Left forelimb (tissue), 1 donor: ENCODE results near the gene NTRK2.

Experiments
- DNase-seq: peaks from one replicate; pipeline ENCODE4 v3.0.0-alpha.2; 2018; ENCODE audit warnings: low spot score

The NTRK2 gene

DNA sequence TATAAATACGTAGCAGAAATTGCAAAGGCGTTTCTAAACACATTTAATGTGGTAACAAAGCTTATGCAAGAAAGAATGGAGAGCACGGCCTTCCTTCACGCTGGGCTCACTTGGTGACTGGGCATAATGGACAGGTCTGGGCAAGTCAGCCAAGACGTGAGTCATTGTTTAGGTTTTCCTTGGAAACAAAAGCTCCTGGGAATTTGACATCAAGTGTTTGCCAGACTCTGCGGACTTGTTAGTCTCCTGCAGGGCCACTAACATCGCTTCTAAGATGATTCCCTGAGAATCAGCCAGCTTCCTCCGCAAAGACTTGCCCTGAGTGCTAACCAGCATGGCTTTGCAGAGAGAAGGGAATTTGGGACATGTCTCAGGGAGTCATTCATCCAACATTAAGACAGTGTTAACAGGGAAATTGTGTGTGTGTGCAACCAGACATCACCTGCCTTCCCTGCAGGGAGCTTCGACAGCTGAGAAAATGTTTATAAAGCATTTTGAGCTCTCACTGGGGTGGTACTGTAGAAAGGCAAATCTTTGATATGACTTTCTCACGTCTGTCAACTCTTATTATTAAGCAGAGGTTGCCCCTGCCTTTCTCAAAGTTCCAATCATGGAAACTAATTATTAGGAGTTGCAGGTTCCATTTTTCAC is 182.5 kb downstream of the NTRK2 start:
- DNase-seq = no peak

DNA sequence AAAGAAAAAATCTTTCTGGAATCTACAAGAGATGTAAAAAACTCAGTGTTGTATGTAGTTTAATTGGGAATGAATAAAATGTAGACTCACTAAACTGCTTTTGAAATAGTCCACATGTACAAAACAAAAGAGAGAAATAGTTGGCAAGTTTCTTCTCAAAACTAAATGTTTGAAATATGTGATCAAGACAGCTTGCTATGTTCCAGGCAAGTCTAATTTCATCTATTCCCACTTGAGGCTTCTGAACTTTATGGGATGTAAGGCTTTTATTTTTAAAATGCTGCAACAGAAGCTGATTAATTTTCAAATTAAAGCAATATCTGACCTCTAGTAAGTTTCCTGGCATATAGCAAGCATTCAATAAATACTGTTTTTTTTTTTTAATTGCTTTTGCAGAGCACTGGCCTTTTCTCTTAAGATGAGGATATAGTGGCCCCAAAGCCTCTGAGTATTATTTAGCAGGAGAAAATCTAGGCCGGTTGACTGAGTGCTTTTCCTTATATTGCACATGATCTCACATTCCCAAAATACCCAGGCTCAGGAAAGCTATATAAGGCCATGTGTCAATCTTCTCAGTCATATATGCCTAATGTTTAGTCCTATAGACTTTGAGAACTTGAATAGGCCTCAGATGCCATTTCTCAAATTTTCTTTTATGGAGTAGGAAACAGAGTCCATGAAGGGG is 183.2 kb downstream of the NTRK2 start:
- DNase-seq = no peak

DNA sequence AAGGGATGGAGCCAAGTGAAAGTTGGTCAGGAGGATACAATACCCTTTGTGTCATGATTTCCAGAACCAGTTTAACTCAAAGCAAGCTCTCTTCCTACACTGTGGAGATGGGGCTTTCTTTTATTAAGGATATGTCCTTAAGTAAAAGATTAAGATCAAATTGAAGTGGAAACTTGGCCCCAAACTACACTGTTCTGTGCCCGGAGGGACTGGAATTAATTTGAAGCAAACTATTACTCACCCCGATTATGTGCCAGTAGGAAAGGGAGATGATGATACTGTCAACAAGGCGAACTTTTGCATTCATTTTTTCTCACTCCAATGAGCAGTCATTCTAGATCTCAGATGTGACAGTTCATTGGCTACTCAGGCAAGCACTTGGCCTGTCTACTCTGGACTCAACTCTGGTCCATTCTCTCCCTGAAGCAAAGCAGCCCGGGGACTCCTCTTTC is 186.7 kb downstream of the NTRK2 start:
- DNase-seq = no peak

DNA sequence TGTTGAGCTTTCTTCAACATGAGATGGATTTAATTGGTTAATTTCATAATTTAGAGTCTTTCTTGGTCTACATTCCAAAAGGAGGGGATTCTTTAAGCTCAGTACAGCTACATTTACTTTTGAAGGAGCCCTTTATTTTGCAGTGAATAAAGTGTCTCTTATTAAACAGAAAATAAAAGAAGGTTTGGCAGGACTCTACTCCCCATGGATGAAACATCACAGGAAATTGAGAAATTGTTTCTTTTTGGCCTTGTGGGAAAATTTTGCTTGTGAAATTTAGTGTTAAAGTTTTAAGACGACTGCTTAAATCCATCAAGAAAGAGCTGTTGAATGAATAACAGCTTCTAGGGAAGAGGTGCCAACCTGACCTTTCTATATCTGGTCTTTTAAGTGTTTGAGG is 187.7 kb downstream of the NTRK2 start:
- no peak for DNase-seq

DNA sequence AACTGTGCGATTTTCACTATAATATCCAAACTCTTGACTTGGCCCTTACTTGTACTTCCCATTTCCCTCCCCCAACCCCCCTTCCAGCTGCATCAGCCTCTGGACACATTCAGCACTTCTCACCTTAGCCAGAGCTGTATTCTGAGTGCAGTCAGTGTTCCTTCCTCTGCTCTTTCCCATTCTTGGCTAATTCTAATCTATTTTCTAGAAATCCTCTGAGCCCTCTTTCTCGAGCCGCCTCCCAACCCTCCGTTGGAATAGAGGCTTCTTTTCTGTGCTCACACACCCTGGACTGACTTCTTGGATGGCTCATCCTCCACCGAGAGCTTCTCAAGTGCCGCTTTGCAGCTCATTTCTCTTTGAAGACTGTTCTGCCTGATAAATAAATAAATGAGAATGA is 188.8 kb downstream of the NTRK2 start:
- no peak for DNase-seq

DNA sequence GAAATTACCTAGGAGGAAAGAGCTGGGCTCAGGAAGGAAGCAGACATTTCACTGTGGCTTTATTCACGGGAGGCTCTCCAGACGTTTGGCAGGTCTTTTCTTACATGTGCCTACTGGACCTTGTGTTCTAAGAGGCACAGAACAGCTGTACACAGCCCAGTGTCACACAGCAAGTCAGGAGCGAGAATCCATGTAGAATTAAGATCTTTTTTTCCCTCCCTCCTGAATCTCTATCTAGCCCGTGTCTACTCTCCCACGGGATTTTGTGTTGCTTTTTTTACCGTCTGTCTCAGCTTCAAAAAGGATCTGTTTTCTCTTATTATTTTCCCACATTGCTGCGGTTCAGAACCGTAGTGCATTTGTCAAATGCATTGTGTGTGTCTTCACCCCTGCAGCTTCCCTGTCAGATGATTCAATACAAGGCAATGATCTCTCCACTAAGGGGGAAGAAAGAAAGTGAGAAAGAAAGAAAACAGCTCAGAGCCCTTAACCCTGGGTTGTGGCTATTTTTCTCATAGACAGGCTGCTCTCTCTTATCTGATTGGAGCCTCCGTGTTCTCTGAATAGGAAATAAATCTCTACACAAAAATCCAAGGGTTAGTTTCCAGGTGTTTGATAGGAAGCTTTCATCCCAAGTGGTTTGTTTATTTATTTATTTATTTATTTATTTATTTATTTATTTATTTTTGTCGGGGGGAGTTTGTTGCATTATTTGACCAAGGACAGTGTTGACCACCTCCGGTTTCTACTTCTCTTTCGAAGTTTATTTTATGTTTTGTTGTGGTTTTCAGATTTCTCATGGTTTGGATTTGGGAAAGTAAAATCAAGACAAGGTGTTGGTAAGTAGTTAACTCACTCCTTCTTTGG is 191.0 kb downstream of the NTRK2 start:
- DNase-seq = no peak

DNA sequence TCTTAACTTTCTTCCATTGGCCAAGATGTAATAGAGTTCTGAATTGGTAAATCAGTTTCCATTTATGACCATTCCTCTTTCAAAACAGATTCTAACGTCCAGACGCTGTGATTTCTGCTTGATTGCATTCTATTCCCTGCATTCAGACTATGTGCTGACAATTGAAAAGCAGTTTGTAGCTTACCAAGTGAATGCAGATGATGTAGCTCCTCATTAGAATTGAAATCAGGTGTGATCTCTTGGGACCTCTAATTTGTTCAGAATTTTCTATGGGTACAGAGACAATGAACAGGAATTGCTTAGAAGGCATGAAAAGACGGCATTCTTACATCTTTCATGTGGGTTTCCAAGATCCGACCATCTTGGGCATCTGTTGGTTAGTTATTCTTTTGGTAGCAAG is 191.9 kb downstream of the NTRK2 start:
- no peak for DNase-seq

DNA sequence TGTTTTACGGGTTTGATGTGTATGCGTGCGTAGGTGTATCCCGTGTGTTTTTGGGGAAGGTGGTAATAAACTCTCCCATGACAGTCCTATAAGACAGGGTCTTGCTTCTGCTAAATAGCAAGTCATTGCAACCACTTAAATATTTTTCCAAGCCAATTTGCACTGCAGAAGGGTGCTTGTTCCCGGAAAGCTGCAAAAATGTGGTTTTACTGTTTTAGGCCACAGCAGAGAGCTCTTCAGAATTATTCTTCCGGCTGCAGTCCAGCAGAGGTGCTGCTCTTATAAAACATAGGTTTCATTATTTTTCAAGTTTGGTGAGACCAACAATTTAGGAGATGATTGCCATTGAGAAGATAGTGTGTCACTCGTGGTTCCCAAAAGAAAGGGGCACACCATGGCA is 192.8 kb downstream of the NTRK2 start:
- no peak for DNase-seq

DNA sequence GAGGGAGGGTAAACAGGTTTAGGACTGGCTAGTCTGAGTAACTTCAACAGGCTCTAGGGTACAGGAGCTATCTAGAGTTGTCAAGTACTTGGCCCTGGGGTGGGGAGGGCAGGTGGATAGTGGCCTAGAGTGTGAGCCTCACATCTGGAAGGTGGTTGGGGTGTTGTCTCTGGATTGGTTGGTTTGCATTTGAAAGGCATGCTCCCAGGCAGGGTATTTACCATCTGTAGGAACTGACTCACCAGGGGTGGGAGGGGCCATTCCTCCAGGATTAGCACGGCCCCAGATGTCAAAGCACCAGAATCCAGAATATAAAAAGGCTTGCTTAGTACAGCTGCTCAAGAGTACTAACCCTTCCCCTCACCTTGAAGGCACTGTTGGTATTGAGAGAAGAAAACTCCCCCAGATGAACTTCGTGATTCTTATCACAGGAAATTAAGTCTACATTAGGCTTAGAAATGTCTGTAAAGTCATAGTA is 193.3 kb downstream of the NTRK2 start:
- no peak for DNase-seq

DNA sequence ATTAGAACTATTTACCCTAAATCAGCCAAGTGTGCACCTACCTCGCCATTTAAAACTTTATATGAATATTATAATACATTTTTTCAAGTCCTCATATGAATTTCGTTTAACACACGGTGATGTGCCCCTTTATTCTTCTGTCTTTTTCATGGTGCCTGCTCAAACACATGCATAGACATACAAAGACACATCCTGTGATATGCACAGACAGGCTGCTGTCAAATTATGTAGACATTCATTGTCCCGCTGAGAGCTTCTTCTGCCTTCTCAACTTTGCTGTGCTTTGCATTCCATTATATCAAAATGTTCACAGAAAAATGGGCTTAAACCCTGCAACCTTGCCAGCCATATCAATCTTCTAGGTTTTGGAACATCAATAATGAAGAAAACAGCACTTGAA is 193.8 kb downstream of the NTRK2 start:
- DNase-seq = no peak

DNA sequence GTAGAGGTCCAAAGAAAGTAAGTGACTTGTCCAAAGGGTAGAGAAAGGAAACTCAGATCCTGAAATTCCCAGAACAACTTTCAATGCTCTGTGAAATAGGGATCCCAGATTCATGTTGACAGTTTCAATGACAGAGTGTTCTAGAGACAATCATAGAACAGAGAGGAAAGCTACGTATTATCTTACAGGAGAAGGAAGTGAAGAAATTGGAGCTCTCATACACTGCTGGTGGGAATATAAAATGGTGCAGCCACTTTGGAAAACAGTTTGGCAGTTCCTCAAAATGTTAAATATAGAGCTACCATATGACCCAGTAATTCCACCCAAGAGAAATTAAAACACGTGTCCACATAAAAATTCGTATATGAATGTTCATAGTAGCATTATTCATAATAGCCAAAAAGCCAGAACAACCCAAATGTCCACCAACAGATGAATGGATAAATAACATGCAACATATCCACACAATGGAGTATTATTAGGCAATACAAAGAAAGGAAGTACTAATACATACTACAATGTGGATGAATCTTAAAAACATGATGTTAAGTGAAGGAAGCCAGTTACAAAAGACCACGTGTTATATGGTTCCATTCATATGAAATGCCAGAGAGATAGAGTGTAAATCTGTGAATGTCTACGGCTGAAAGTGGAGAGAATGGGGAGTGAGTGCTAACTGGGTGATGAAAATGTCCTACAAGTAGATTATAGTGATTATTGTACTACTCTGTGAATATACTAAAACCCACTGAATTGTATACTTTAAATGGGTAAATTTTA is 197.1 kb downstream of the NTRK2 start:
- DNase-seq = no peak

DNA sequence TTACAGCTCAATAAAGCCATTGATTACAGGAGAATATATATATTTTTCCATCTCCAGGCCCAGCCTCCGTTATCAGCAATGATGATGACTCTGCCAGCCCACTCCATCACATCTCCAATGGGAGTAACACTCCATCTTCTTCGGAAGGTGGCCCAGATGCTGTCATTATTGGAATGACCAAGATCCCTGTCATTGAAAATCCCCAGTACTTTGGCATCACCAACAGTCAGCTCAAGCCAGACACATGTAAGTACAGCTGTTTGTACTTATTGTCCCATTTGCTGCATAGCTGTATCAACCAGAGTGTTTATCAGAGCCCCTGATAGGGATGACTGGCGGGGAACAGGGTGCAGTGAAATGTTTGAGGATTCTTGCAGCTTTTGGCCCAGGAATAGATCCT is 197.7 kb downstream of the NTRK2 start:
- no peak for DNase-seq

DNA sequence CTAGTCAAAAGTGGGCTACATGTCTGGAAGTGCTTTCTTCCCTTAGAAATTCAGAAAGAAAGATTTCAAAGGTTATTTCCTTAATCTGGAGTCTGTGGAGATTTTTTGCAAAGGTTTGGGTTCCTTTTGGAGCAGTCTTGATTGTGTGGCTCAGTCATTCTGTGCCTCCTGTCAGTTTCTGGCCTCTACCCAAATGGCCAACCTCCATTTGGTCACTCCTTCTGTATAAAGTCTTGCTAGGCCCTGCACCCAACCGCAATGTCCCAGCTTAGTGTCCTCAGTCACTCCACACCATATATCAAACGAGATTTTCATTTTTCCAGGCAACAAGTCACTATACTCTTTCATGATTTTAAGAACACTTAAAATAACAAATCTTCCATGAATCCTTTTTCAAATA is 199.6 kb downstream of the NTRK2 start:
- no peak for DNase-seq

DNA sequence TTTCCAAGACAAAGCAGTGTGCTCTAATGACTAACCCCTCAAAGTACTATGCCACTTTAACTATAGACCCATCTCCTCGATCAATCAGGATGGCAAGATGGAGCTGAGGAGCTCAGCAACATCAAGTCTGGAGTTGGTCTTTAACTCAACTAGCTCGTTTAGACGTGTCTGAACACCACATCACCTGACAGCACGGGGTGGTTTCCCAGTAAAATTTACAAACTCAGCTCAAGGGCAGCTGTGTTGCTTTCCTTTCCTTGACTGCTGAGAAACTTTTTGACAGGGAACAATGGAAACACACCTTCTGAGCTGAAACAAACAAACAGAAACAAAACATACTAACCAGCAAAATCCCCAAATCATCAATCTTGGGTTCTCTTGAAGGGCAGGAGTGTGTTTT is 202.5 kb downstream of the NTRK2 start:
- DNase-seq = no peak

DNA sequence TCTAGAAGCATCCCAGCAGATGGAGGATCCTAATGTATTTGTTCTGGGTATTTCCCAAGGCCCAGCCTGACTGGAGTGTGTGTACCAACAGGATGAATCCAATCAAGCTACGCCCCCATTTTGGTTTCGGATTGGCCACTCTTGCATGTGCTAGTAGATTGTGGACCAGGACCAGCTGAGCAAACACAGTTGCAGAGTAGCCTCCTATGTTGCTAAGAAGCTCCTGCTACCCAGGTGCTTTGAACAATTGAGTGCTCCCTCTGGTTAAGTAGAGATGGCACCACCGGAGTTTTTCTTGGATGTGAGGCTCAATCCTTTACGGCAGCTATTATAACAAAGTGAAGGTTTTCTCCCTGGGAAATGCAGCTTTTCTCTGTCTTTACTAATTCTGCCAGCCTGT is 204.5 kb downstream of the NTRK2 start:
- DNase-seq = no peak

DNA sequence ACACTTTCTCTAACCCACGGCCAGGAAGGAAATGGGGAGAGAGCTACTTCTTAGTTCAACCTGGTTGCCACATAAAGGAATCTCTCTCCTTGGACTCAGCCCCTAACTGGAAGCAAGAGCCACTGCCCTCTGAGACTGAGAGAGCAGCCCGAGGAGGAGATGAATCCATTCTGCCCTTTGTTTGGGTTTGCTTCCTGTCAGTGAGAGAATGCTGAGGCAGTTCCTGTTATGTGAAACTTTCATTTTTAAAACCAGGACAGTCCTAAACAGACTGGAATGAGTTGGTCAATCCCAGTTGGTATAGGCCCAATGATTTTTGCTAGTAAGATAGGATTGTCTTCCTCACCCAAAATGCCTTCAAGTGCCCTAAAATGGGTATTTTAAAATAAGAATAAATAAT is 205.1 kb downstream of the NTRK2 start:
- DNase-seq = no peak

DNA sequence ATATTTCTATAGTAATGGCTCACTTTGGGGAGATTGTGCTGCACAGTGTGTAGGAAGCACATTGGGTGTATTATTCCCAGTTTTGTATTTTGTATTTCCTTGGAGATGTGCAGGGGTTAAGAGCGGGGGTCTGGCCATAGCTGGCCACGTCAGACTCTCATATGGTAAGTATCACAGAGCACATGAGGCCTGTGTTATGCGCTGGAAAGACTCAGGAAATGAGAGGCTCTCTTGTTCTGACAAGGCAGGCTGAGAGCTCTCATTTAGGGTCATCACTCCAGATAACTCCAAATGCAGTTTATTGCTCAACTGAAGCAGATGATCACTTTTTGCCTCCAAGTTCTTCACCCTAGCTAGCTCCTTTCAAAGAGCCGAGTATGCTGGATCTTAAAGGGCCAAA is 205.7 kb downstream of the NTRK2 start:
- DNase-seq = no peak

DNA sequence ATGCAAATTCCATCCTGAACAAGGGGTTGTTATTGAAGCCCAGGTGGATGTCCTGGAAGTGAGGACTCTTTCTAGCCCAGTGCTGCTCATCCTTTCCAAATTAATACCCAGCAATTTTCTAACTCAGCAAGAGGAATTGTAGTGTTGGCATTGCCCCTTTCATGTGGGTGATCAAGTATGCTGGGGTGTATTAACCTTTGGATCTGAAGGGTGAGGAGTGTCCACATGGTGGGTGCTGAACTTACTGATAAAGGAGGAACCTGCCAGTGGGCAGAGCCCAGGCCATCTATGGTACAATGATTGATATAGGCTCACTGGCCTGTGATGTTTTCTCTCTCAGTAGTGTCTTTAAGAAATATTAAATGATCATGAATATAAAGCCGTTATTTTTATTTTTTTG is 210.1 kb downstream of the NTRK2 start:
- no peak for DNase-seq

DNA sequence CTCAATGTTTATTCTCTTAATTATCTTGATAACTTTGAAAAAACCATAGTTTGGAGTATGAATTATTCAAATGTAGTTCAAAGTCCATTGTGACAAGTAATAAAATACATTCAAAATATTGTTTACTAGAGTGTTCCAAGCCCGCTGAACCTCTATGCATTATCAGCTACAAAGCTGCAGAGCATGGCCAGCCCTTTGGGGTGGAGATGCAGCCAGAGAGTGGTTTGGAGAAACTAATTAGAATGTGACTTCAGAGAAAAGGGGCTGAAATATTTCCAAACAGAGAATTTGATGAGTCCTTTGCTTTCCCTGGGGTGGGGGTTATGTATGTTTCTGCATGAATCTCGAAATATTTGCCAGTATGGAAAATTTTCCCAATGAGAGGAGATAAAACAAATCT is 211.3 kb downstream of the NTRK2 start:
- no peak for DNase-seq

DNA sequence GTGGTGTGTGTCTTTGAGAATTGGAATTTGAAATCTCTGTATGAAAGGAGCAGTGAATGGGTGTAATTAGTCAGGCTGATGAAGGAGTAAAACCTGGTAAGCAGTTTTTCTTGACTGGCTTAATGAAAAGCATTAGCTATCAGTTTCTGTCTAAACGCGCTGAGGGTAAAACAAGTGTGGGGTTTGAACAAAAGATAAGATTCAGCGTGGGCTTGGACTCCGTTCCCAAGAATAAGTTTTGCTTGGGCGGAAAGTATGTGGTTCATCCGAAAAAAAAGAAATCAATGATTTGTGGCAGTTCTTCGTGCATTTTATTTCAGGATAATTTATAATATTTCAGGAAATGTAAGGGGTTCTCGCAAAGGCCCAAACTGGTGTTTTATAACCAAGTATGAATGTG is 217.3 kb downstream of the NTRK2 start:
- no peak for DNase-seq

DNA sequence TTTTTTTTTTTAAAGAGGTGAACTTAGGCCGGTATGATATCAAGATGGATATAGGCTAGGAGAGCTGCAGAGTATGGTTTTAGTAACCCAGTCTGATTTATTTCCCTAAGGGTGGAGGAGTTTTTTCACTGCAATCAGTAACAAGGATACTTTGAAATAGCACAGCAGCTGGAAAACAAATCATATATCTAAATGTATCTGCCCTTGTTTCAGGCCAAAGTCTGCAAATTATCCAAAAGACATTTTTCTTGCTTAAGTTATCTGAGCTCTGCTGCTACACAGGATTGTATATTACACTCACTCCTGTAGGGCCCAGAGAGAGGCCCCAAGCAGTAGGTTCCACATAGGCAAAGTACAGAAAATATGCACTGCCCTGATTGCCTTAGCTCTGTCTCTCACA is 222.4 kb downstream of the NTRK2 start:
- no peak for DNase-seq

DNA sequence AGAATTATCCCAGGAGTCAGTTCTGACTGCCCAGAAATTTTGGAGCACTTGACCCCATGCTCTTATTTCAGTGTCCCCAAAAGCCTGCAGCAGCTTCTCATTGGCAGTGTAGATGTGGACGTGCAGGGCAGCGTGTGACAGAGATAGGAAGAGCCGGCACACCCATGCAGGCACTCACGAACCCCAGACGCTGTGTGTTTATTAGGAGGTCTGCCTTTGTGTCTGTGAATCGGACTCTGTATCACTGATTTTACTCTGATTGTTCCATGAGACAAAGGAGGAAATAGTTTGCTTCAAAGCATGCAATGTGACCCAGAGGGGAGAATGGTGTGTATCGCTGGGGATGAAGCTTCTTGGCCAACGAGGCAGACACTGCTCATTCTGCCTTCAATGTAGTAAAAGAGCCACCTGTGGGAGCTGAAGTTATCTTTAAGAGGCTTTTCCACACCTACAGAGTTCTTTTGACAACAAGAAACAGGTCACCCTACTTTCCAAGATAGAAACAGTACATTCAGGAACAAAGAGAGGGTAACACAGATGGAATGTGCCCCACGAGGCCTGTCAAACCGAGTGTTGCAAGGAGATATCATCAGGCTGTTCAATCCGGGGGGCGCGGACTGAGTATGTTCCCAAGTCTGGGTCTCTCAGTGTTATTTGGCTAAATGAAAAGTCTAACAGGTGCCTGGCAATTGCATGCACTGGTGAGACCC is 224.0 kb downstream of the NTRK2 start:
- no peak for DNase-seq
